C4-2B (cell line): Measurements from ENCODE around the gene NKPD1.

Experiments used
- H3K27ac ChIP-seq: fragments of 450-650 bp; 2 replicates; pipeline ENCODE4 v1.5.1; 2017
- ZFX ChIP-seq: fragments of 450-650 bp; IDR thresholded peaks from 2 replicates; pipeline ENCODE4 v1.6.1; 2017
- TF ChIP-seq, protein P1 (sequence below): fragments of 450-650 bp; conservative IDR thresholded peaks from 2 replicates; pipeline ENCODE4 v1.5.1; 2017; ENCODE audit warnings: mild to moderate bottlenecking

Gene NKPD1, protein sequence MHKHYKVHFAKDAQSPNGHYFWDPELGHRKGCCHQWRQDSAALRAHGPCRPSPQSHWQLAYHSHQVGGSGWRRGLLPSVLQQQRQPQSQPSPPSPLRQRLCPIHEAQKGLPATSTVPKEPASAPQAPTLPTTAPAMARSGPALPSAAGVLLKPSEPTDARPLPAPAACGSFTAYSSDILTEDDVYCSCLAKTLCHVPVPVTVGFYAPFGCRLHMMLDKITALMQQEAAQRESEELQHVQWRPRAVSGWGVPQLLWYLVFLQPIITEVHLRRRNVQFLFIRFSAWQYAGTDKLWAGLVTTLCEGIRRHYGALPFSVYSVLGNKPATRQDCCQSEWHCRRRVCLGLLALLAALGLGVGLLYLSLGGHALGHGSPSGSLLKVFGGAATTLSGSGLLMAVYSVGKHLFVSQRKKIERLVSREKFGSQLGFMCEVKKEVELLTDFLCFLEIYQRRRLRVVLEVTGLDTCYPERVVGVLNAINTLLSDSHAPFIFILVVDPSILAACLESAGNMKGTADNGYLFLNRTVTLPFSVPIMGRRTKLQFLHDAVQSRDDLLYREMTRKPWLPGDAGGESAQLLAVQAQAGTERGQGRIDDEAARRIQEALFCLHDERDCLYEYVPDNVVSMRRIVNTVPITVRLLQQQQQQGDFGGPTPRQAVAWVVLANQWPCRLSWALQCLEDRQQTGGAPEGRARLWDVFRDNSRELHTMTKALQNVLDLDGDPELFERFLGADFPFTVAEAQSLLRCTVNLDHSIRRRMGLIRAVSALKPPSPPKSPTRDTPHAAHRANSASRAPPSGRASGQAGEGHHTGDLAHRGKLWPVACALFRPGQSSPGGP

DNA sequence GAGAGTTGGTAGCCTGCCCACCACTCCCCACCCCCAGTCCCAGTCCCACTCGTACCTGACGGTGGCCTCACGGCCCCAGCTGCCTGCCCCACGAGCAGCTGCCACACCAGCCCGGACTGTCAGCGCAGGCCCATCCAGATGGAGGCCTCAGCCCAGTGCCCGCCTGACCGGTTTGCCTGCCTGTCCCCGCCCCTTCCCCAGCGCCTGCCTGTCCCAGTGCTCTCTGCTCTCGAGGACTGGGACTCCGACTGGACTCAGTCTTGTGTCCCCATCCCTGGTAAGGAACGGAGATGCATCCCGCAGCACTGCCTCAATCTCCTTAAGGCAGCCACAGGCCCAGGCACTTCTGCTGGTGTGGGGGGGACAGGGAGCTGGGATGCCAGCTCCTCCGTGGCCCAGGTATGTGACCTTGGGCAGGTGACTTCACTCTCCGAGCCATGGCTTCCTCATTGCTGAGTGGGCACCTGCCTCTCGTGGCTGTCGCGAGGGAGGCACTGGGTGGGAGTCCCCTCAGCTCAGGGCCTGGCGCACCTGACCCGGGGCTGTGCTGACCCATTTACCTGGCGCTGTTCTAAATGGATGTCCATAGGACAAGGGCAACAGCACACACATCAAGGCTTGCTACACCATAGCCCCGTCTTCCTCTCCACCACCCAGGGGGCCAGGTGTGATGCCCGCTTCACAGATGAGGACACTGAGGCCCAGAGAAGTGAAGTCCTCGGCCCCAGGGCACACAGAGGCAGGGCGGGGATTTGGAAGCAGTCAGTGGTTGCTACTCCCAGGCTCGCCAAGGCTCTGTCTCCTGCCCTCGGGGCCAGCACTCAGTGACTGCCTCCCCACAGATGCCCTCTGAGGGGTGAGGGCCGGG lies at the start of gene NKPD1:
NKPD1 (minus strand) TSS at position 113 of the 868 bp plus-strand sequence. CDS start 832 bp downstream, outside the sequence.
- peak within 1 kb of the TSS; percentile 26; the same call in 1 of the 2 replicates for H3K27ac ChIP-seq
- TF ChIP-seq, protein P1, sequence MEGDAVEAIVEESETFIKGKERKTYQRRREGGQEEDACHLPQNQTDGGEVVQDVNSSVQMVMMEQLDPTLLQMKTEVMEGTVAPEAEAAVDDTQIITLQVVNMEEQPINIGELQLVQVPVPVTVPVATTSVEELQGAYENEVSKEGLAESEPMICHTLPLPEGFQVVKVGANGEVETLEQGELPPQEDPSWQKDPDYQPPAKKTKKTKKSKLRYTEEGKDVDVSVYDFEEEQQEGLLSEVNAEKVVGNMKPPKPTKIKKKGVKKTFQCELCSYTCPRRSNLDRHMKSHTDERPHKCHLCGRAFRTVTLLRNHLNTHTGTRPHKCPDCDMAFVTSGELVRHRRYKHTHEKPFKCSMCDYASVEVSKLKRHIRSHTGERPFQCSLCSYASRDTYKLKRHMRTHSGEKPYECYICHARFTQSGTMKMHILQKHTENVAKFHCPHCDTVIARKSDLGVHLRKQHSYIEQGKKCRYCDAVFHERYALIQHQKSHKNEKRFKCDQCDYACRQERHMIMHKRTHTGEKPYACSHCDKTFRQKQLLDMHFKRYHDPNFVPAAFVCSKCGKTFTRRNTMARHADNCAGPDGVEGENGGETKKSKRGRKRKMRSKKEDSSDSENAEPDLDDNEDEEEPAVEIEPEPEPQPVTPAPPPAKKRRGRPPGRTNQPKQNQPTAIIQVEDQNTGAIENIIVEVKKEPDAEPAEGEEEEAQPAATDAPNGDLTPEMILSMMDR, result no peak
- 0 out of 2 replicates have a peak, but pooled peaks have one; percentile 21 for TF ChIP-seq ZFX

DNA sequence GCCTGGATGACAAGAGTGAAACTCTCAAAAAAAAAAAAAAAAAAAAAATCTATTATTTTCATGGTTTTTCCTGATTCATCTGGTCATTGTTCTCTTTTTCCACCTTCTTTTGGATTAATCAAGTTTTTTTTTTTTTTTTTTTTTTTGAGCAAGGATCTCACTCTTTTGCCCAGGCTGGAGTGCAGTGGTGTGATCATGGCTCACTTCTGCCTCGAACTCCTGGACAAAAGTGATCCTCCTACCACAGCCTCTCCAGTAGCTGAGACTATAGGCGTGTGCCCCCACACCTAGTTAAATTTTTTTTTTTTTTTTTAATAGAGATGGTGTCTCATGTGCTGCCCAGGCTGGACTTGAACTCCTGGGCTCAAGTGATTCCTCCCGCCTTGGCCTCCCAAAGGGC lies 45.5 kb upstream of the NKPD1 start:
- no peak overlapping the region for H3K27ac ChIP-seq
- TF ChIP-seq ZFX, result no peak
- TF ChIP-seq, protein P1, result no peak

GRCh38 chr19:45205810-45206209 lies 45.0 kb upstream of the NKPD1 start:
- H3K27ac ChIP-seq, result no peak overlapping the region
- TF ChIP-seq, protein P1, result no peak
- TF ChIP-seq ZFX, result no peak

DNA sequence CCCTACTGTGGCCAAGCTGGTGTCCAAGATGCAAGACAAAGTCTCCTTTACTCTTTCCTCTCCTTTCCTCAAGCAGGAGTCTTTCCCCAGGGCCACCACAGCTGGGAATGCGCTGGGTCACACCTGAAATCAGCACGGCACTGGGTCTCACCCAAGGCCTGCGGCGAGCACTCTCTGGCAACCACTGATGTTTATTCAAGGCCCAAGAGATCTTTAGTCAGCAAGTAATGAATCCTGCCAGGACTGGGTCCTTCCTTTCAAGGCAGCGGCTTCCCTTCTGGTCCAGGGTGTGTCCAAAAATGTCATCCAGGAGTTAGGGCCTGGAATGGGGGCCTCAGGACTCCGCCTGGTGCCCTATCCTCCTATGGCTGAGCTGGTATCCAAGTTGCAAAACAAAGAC lies 41.9 kb upstream of the NKPD1 start:
- H3K27ac ChIP-seq, result peak overlapping the region; percentile 26; the same call in 1 of the 2 replicates
- TF ChIP-seq, protein P1, result no peak
- TF ChIP-seq ZFX, result no peak

DNA sequence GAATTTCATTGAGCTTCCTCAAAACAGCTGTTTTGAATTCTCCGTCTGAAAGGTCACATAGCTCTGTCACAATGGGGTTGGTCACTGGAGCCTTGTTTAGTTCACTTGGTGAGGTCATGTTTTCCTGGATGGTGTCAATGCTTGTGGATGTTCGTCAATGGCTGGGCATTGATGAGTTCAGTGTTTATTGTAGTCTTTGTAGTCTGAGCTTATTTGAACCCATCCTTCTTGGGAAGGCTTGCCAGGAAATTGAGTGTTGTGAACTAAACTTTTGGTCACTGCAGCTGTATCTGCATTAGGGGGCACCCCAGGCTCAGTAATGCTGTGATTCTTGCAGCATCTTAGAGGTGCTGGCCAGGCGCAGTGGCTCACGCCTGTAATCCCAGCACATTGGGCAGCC lies 39.8 kb upstream of the NKPD1 start:
- H3K27ac ChIP-seq, result no peak overlapping the region

DNA sequence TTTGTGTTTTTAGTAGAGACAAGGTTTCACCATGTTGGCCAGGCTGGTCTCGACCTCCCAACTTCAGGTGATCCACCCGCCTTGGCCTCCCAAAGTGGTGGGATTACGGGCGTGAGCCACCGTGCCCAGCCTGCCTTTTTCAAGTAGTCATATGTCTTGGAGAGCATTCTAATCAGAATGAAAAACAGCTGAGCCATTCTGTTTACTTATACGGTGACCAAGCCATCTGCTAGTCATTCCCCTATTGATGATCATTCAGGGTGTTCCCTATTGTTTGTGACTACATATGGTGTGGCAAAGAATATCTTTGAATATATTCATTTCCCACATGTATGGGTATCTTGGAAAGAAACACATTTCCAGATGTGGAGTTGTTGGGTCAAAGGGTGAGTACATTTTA lies 35.0 kb upstream of the NKPD1 start:
- no peak overlapping the region for H3K27ac ChIP-seq
- TF ChIP-seq, protein P1, result no peak
- TF ChIP-seq ZFX, result no peak

More for the DNA sequence above, 39.8 kb upstream of the NKPD1 start:
- TF ChIP-seq, protein P1, result no peak
- no peak for TF ChIP-seq ZFX
